Fibroblast of skin of right quadriceps (primary cell): ENCODE results near the gene SETD4.

Source experiments
- DNase-seq: peaks from one replicate; pipeline ENCODE4 v3.0.0-alpha.2; 2013

Gene SETD4

DNA sequence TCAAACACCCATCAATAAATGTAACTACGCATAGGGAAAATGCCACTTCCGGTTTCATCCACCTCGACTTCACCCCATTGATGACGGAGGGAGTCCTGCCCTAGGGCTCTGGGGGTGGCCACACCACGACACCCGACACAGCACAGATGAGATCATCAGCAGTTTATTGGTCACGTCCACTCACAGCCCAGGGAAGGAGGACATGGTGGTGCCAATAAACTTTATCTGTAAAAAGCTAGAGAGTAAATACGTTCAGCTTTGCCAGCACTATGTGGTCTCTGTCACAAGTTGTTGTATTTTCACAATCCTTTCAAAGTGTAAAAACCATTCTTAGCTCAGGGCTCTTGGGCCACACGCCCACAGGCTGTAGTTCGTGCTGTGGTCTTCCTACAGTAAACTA is 16.3 kb downstream of the SETD4 start:
- no peak for DNase-seq

GRCh38 chr21:36041910-36042309 is 18.4 kb downstream of the SETD4 start:
- no peak for DNase-seq

DNA sequence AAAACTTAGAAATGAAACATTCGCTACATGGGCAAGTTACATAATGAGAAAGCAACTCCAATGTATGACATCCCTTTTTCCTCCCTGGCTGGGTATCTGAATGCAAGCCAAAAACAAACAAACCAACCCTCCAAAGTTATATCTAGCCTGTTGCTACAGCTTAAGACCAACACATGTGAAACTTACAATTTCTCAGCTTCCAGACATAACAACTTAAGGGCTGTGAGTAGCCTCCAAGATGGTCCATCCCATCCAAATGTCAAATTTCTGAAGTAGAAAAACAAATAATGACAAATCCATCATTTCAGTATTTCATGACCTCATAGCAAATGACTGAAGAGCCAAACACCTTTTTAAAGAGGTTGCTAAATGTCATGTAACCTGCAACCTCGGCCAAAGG is 19.9 kb downstream of the SETD4 start:
- no peak for DNase-seq

- no peak for DNase-seq
Measured at GRCh38 chr21:36039861-36040260, 20.5 kb downstream of the SETD4 start.

GRCh38 chr21:36038701-36039497 is 21.4 kb downstream of the SETD4 start:
- no peak for DNase-seq

GRCh38 chr21:36035381-36035791 is 24.9 kb downstream of the SETD4 start:
- no peak for DNase-seq

- no peak for DNase-seq
Measured at GRCh38 chr21:36034211-36034913, 26.0 kb downstream of the SETD4 start.

DNA sequence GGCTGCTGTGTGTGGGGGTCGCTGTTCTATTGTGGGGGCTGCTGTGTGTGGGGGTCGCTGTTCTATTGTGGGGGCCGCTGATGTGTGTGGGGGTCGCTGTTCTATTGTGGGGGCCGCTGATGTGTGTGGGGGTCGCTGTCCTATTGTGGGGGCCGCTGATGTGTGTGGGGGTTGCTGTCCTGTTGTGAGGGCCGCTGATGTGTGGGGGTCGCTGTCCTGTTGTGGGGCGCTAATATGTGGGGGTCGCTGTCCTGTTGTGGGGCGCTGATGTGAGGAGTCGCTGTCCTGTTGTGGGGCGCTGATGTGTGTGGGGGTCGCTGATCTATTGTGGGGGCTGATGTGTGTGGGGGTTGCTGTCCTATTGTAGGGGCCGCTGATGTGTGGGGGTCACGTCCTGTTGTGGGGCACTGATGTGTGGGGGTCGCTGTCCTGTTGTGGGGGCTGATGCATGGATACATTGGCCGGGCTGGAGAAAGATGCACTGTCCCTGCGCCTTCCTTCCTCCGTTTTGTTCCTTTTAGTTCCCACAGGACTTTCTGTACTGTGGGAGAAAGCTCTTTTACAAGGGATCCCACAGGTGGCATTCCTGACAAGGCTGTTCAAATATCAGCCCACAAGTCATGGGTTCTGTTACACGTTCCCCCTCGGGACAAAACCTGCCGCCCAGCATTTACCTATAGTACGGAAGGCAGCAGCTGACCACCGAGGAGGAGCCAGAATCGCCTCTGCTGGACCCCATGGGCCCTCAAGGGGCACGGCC is 27.5 kb downstream of the SETD4 start:
- DNase-seq = no peak

DNA sequence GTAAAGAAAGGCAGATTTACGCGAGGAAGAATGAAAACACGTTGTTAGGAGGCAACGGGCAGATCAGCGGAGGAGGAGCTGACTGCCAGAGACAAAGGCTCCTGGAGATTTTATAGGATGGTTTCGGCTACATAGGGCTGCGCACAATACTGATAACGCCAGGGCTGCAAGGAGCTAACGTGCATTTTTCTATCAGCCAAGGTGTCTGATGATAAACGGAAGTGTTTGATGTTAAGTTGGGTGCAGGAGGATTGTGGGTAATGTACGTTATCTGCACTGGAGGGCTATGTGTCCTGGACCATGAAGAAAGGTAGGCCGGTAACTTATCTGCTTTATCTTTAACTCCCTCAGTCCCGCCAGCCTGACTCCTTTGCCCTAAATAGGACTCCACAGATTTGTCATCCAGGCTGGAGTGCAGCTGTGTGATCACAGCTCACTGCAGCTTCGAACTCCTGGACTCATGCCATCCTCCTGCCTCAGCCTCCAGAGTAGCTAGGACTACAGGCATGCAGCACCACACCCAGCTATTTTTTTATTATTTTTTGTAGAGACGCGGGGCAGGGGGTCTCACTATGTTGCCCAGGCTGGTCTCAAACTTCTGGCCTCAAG is 29.6 kb downstream of the SETD4 start:
- DNase-seq = peak; percentile 12

GRCh38 chr21:36029309-36029708 is 31.0 kb downstream of the SETD4 start:
- no peak for DNase-seq

GRCh38 chr21:36028127-36029069 is 31.9 kb downstream of the SETD4 start:
- peak; percentile 67 for DNase-seq

DNA sequence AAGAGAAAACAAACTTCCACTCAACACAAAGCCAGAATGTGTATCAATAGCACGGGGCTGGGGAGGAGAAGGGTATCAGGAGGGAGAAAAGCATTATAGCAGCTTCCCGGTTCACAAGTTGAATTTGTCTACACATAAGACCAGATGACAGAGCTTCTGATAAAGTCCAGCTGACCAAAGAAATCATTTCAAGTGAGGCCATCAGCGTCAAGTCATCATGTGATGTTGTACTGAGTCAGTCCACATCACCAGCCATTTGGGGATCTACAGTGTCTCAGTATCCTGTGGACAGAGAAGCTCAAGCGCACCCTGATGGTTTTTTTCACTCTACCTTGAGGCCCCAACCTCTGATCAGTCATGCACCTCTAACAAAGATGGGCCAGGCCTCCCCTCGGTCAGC is 33.0 kb downstream of the SETD4 start:
- no peak for DNase-seq

DNA sequence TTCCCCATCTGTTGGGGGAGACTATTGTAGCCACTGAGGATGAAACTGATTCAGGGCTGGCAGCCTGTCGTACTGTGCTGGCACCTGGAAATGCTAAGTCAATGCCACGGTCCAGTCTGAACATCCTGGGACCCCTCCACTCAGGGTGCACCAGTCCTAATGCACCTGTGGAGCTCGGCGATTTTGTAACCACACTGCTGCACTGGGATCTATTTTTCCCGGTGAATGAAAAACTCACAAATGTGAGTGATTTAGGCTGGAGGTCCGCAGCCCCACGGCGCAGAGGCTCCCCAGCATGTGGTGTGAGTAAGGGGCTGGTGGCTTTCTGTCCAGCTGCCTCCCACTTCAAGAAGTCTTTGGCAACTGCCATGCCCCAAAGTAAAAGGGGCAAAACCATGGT is 35.5 kb downstream of the SETD4 start:
- DNase-seq = no peak

DNA sequence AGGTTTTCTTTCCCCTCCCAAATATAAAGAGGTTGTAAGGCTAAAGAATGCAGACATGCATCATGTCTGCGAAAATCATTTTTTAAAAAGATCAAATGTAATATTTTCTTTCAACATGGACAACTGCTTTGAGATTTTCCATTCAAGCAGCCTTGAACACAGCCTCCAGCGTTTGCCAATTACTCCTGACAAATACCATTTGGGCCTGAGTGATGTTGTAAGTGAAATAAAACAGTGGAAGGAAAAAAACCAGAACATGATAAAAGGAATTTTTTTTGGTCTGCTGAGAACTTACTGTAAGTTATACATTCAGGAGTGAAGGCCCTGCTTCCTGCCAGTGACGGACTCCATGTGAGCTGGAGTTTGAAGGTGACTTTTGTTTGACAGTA is 37.2 kb downstream of the SETD4 start:
- DNase-seq = peak; percentile 44

- DNase-seq = peak; percentile 53
Measured at GRCh38 chr21:36022427-36023091, 37.8 kb downstream of the SETD4 start.

DNA sequence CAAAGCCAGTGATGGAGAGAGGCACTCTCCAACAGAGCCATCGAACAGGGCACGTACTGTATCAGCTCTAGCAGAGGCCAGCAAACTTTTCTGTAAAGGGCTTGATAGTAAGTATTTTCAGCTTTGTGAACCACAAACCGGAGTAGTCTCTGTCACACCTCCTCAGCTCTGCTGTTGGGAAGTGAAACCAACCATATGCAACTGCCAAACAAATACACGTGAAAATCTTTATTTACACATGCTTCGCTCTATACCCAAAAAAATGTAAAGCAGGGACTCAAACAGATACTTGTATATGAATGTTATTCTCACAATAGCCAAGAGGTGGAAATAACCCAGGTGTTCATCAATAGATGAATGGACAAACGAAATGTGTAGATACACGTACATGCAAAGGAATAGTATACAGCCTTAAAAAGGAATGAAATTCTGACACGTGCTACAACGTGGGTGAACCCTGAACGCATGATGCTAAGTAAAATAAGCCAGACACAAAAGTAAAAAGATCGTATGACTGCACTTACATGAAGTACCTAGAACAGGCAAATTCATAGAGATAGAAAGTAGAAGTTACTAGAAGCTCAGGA is 39.0 kb downstream of the SETD4 start:
- no peak for DNase-seq

GRCh38 chr21:36015045-36015444 is 45.3 kb downstream of the SETD4 start:
- DNase-seq = peak; percentile 59

DNA sequence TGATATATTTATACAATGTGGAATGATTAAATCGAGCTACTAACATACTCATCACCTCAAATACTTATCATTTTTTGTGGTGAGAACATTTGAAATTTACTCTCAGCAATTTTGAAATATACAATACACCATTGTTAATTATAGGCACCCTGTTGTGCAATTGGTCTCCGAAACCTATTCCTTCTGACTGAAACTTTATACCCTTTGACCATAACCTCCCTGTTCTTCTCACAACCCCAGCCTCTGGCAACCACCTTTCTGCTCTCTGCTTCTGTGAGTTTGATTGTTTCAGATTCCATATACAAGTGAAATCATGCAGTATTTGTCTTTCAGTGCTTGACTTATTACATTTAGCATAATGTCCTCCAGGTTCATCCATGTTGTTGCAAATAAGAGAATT is 49.5 kb downstream of the SETD4 start:
- DNase-seq = no peak

- DNase-seq = no peak
Measured at GRCh38 chr21:36008505-36008904, 51.8 kb downstream of the SETD4 start.

DNA sequence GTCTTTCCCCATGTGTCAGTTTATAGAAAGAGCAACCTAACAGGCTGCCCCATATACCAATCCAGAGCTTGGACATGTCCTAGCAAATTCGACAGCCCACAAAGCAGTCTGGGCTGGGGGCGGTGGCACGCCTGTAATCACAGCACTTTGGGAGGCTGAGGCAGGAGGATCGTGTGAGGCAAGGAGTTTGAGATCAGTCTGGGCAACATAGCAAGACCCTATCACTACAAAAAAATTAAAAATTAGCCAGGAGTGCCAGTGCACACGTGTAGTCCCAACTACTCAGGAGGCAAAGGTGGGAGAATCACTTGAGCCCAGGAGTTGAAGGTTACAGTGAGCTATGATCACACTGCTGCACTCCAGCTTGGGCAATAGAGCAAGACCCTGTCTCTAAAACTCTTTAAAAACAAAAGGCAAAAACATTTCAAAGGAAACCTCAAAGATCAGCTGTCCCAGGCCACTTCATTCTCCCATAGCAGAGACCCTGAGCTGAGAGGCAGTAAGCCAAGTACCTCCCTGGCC is 54.4 kb downstream of the SETD4 start:
- no peak for DNase-seq

DNA sequence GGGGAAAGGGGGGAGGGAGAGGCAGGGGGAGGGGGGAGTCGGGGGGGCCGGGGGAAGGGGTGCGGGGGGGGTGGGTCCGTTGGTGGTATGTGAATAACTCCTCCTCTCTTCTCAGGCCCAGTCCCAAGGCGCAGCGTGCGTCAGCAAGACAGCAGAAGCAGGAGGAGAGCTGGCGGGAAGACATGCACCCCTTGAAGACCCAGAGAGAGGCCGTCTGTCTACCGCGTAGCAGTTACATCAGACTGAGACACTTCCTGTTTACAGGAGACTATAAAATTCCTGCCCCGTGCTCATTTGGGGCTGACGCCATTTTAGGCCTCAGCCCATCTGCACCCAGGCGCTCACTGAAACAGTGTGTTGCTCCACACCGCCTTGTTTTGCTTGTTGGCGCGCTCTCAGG is 55.3 kb downstream of the SETD4 start:
- DNase-seq = peak; percentile 39
